Measurements from ENCODE around the gene CIB4. TPM values are rescaled to one million over a fixed set of nuclear protein-coding genes. Genes with fewer than 3 reads are reported as not detected.
A peak's percentile ranks its signal among the peaks of the same experiment; 100 is the strongest.

The CIB4 gene
- total RNA-seq, 1 donor from 2014 or later: not detected

DNA sequence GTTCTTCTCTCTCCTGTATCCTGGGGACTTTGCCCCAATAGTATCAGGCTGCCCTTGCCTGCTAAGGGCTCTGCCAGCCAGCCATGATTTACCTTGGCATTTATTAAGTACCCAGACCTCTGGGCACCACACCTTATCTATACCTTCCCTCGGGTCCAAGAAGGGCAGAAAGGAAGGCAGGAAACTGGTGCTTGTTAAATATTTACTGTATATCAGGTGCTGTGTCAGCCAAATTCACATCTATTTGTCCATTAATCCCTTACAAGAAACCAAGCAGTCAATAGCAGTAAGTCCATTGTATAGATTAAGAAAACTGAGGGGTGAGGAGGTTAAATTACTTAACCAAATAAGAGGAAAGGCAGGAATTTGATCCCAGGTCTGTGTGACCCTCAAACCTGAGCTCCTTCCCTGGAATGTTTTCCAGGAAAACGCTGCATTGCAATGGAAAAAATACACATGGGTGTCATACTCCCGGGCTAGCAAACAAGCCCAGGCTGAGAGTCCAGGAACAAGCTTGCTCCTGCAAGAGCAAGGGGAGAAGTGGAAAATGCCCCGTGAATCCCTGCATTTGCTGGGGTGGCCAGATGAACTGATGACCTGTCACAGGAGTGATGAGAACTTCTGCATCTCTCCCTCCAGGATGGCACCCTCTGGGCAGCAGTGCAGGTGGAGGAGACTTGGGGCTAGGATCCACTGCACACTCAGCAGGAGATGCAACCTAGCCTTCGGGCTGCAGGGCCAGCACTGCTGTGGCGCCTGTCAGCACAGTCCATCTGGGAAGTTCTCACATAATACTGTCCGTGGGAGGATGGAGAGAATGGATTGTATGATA, 30.4 kb downstream of the CIB4 start:
- no peaks in the 10 kb centered on the region for H3K27me3 ChIP-seq
- H3K4me1 ChIP-seq: peaks cover 45% of the 10 kb centered on the region
- H3K36me3 ChIP-seq: no peaks in the 10 kb centered on the region
- ATAC-seq (no peak), DNase-seq (peak; percentile 40)
- no peaks in the 10 kb centered on the region for H3K9me3 ChIP-seq
- H3K4me3 ChIP-seq: no peak overlapping the region
- H3K27ac ChIP-seq: peak overlapping the region; percentile 56
- intact Hi-C loops (cut with DNase I): no loop called here
- TF ChIP-seq, protein P1, sequence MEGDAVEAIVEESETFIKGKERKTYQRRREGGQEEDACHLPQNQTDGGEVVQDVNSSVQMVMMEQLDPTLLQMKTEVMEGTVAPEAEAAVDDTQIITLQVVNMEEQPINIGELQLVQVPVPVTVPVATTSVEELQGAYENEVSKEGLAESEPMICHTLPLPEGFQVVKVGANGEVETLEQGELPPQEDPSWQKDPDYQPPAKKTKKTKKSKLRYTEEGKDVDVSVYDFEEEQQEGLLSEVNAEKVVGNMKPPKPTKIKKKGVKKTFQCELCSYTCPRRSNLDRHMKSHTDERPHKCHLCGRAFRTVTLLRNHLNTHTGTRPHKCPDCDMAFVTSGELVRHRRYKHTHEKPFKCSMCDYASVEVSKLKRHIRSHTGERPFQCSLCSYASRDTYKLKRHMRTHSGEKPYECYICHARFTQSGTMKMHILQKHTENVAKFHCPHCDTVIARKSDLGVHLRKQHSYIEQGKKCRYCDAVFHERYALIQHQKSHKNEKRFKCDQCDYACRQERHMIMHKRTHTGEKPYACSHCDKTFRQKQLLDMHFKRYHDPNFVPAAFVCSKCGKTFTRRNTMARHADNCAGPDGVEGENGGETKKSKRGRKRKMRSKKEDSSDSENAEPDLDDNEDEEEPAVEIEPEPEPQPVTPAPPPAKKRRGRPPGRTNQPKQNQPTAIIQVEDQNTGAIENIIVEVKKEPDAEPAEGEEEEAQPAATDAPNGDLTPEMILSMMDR (IDR thresholded peaks at IDR 0.05): no peak

- intact Hi-C loops (cut with DNase I): loop anchor here (5.0 kb wide), 1 partner anchor 132 kb away; no protein-coding TSS in a partner anchor
- DNase-seq (peak; percentile 63), ATAC-seq (peak; percentile 50)
- H3K27ac ChIP-seq: peak overlapping the region; percentile 56
- no peaks in the 10 kb centered on the region for H3K27me3 ChIP-seq
- no peaks in the 10 kb centered on the region for H3K9me3 ChIP-seq
- no peak overlapping the region for H3K4me3 ChIP-seq
- no peaks in the 10 kb centered on the region for H3K36me3 ChIP-seq
- TF ChIP-seq, protein P1 (IDR thresholded peaks at IDR 0.05): no peak
- peaks cover 42% of the 10 kb centered on the region for H3K4me1 ChIP-seq
These were observed 31.3 kb downstream of the CIB4 start for GRCh38 chr2:26609839-26610277.

GRCh38 chr2:26609205-26609631, 31.9 kb downstream of the CIB4 start:
- Histone ChIP-seq H3K27me3 (no peaks in the 10 kb centered on the region), H3K36me3 (no peaks in the 10 kb centered on the region), H3K4me3 (no peak overlapping the region), H3K4me1 (peaks cover 35% of the 10 kb centered on the region), H3K9me3 (no peaks in the 10 kb centered on the region), H3K27ac (peak overlapping the region; percentile 56)
- DNase-seq (peak; percentile 42), ATAC-seq (no peak)
- TF ChIP-seq, protein P1 (IDR thresholded peaks at IDR 0.05): no peak
- intact Hi-C loops (cut with DNase I): loop anchor here (5.0 kb wide), 1 partner anchor 133 kb away; no protein-coding TSS in a partner anchor

GRCh38 chr2:26608557-26608956, 32.6 kb downstream of the CIB4 start:
- intact Hi-C loops (cut with DNase I): loop anchor here (5.0 kb wide), 1 partner anchor 134 kb away; no protein-coding TSS in a partner anchor
- Histone ChIP-seq H3K4me1 (peaks cover 30% of the 10 kb centered on the region), H3K27ac (peak overlapping the region; percentile 56), H3K27me3 (no peaks in the 10 kb centered on the region), H3K36me3 (no peaks in the 10 kb centered on the region), H3K9me3 (no peaks in the 10 kb centered on the region), H3K4me3 (no peak overlapping the region)
- ATAC-seq: no peak
- TF ChIP-seq, protein P1 (IDR thresholded peaks at IDR 0.05): no peak
- peak; percentile 61 for DNase-seq

DNA sequence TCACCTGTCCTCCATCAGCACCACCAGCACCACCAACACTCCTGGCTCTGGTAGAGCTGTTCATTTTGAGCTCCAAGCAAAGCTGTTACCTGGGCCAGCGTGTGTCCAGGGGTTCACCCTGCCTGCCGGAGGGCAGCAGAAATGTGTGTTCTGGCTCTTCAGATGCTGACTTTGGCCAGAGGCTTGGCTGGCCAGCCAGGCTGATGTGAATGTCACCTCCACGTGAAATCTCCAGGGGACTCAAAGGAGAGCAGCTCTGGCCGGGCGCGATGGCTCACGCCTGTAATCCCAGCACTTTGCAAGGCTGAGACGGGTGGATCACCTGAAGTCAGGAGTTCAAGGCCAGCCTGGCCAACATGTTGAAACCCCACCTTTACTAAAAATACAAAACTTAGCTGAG, 33.5 kb downstream of the CIB4 start:
- peaks cover 24% of the 10 kb centered on the region for H3K4me1 ChIP-seq
- DNase-seq (peak; percentile 29), ATAC-seq (no peak)
- no peak overlapping the region for H3K4me3 ChIP-seq
- TF ChIP-seq, protein P1 (IDR thresholded peaks at IDR 0.05): no peak
- H3K27ac ChIP-seq: no peak overlapping the region
- H3K9me3 ChIP-seq: no peaks in the 10 kb centered on the region
- H3K27me3 ChIP-seq: no peaks in the 10 kb centered on the region
- no peaks in the 10 kb centered on the region for H3K36me3 ChIP-seq
- intact Hi-C loops (cut with DNase I): loop anchor here (5.0 kb wide), 1 partner anchor 135 kb away; no protein-coding TSS in a partner anchor

Measured in upper lobe of right lung (tissue), 1 donor.